ENCODE data around the gene DVL2. TPM values are rescaled to one million over a fixed set of nuclear protein-coding genes. Genes with fewer than 3 reads are reported as not detected.
"Not testable (repeated sequence)": the region's sequence is repeated elsewhere in the genome, so short reads cannot be mapped to it uniquely, and the experiment has no call there.

The DVL2 gene
- total RNA-seq, 2 donors from 2014 or later = 21.9 to 26.7 TPM

DNA sequence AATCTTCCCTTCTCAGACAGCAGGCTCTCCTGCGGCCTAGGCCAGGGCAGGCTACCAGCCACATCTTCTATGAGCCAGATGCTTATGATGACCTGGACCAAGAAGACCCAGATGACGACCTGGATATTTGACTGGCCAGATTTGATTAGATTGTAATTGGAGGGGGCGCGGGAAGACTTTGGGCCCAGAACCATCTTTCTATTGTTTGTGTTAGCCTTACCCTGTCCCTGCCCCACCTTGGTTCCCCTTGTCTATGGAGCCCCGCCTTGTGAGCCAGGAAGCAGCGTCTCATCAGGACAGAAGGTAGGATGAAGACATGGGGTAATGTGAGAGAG, 25.2 kb upstream of the DVL2 start:
- DNase-seq (ENCODE audit: low spot score) = no peak
- intact Hi-C loops (cut with DNase I) = no loop called here

DNA sequence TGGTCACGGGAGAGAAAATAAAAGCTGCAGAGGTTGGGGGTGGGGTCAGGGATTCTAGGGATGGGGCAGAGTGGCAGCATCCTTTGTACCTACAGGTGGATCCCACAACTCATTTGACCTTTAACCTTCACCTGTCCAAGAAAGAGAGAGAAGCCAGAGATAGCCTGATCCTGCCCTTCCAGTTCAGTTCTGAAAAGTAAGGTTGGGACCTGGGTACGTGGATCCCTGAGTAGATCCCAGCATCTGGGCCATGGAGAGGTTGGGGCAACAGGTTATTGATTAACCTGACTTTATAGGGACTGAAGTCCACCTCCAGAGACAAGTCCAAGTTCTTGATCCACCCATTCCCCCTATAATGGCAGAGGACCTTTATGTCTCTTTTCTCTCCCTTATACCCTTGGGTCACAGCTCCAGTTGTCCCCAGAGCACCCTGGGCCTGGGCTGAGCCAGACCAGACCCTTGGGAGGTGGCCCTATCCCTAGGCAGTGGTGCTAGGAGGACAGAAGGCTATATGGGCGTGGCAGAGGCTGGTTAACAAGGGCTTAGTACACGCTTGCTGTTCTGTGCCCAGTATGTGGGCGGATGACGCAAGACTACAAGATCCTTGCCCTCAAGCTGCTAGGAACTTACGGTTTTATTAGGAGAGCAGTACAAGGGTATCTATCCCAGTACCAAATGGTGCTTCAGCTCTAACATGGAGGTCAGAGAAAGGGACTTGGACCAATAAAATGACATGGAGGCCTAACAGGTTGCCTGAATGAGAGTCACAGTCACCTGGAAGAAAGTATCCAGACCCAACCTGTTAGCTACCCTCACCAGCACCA, 24.6 kb upstream of the DVL2 start:
- intact Hi-C loops (cut with DNase I) = no loop called here

DNA sequence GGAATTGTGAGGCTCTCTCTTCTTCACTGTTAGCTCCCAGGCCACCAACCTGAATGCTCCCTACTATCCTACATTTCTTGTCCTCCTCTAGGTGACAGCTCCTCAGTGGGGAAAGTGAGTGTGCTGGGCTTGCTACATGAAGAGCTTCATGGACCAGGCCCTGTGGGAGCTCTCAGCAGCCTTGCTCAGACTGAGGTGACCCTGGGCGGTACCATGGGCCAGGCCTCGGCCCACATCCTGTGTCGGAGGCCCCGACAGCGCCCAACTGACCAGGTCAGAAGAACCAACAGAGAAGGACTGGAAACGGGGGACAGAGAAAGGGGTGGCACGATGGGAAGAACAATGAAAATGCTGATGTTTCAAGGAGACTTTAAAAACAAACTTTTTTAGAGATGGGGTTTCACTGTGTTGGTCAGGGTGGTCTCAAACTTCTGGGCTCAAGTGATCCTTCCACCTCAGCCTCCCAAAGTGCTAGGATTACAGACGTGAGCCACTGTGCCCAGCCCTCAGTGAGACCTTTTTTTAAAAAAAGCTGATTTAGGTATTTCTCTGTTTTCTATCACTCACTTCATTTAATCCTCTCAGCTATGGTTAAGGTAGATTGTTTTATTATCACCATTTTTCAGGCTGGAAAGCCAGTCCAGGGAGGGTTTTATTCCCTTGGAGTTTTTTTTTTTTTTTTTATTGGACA, 22.6 kb upstream of the DVL2 start:
- intact Hi-C loops (cut with DNase I) = no loop called here

More for the DNA sequence above, 24.6 kb upstream of the DVL2 start:
- no peak for DNase-seq (ENCODE audit: low spot score)

DNA sequence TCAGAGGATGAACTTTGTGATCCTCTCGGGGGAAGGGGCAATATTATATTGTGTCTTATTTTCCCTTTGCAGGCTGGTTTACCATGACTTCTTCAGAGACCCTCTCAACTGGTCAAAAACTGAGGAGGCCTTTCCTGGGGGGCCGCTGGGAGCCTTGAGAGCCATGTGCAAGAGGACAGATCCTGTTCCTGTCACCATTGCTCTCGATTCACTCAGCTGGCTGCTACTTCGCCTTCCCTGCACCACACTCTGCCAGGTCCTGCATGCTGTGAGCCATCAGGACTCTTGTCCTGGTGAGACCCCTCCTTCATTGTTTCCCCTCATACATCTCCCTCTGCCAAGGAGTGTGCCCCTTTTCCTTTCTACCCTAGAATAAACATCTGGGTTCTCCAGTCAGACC, 20.2 kb upstream of the DVL2 start:
- intact Hi-C loops (cut with DNase I) = loop anchor here in 1 of 2 donors (5.0 kb wide), 1 partner anchor 93 kb away; no protein-coding TSS in a partner anchor
- no peak for DNase-seq (ENCODE audit: low spot score)

More for the DNA sequence above, 22.6 kb upstream of the DVL2 start:
- DNase-seq (ENCODE audit: low spot score) = no peak

DNA sequence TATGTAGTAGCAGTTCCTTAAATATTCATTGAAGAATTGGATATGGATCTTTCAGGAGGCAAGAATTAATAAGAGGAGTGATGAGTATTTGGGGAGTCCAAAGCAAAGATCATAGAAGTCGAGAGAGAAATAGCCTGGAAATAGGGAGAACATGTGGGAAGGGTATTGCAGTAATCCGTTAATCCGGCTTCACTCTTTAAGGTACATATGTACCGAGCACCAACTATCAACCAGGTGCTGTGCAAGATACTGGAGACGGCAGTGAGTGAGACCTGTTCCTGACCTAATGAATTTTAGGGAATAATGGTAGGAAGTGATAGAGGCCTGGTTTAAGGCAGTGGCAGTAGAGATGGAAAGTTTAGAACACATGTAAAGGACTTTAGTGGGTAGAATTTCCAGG, 18.8 kb upstream of the DVL2 start:
- intact Hi-C loops (cut with DNase I) = loop anchor here in 1 of 2 donors (5.0 kb wide), 1 partner anchor 94 kb away; no protein-coding TSS in a partner anchor
- DNase-seq (ENCODE audit: low spot score) = no peak

DNA sequence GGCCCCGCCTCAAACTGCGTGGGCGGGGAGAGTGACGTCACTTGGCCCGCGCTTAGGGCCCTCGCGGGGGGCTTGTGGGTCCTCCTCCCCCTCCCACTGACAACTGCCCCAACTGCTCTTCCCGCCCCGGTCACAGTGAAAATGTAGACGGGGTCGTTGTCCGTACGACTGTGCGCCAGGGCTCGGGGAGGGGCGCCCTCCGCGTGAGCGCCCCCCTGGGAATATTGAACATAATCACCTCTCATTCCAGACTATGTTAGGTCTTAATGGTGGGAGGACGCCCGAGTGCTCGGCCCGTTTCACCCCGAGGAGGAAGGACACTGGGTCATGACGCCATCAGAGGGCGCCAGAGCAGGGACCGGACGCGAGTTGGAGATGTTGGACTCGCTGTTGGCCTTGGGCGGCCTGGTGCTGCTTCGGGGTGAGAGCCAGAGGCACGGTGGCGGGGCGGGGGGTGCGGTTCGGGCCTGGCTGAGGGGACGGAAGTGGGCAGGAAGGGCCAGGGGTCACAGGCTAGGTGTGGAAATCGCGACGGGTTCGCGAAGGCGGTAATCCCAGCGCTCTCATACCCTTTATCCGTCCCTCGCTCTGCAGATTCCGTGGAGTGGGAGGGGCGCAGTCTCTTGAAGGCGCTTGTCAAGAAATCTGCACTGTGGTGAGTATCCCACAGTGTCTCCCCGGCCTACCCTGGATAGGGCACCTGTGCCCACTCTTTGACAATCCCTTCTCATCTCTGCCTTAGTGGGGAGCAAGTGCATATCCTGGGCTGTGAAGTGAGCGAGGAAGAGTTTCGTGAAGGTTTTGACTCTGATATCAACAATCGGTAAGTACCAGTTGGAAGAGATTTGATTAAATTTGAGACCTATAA, 18.1 kb upstream of the DVL2 start, which contains the start of gene ELP5:
TSS of gene ELP5 (plus strand) at position 40 of the 868 bp plus-strand sequence. CDS start at position 376, 336 bp downstream.
- intact Hi-C loops (cut with DNase I) = loop anchor here in 1 of 2 donors (5.0 kb wide), 1 partner anchor 95 kb away; no protein-coding TSS in a partner anchor
- DNase-seq (ENCODE audit: low spot score) = peak; percentile 99

DNA sequence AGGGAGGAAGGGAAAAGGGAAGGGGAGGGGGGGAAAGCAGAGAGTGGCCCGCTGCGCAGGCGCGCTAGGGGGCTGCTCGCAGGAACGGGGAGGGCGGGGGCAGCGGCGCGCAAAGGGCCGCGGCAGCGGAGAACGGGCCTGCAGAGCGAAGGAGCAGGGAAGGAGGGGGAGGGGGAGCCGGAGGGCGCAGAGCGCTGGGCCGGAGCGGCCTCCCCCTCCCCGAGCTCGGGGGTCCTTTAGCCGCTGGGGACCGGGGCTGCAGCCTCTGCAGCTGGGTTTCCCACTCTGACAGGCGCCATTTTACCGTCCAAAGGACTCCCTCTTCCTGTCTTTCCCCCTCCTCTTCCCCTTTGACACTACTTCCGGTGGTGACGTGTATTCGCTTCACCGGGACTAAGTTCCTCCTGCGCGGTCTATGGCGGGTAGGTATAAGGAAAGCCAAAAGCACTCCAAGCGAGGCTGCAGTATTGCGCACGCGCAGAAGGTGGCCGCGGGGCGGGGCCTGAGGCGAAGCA, 17.4 kb upstream of the DVL2 start, which contains the start of gene CTDNEP1:
TSS of gene CTDNEP1 (minus strand) at position 74 of the 515 bp plus-strand sequence. CDS start 438 bp downstream, outside the sequence.
- DNase-seq (ENCODE audit: low spot score) = peak; percentile 99
- intact Hi-C loops (cut with DNase I) = loop anchor here in 1 of 2 donors (5.0 kb wide), 1 partner anchor 96 kb away; no protein-coding TSS in a partner anchor

DNA sequence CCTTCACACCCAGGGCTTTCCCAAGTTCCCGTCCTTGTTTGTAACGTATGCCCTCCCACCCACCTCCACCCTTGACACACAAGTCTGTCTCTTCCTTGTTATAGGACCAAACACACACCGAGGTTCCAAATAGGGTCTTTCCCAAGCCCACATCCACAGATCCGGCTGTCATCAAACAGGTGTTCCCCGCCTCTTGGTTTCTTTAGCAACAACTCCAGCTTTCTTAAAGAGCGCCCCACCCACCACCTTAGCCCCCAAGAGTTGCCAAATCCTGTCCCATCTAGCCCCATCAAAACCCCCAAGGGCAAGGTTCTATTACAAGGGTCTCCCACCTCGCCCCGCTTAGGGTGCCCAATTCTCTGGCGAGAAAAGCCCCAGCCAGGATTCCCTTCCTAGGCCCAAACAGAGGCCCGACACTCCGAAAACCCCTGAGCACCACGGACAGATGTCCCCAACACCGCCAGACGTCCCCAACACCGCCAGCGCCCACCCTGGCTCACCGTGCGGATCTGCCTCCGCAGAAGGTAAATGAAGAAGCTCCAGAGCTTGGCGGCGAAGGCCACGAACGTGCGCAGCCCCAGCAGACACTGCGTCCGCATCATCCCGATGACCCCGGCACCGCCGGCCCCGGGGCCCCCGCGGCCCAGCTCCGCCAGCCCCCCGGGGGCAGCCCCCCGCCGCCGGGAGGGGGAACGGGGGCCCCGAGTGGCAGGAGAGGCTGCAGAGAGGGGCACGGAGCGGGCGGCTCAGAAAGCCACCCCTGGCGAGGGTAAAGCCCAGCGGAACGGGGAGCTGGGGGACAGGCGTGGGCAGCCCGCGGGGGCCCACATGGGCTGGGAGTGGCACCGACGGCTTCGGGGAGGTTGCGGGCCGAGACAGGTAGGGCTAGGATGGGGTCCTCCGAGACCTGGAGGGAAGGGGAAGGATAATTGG, 16.6 kb upstream of the DVL2 start:
- intact Hi-C loops (cut with DNase I) = loop anchor here in 1 of 2 donors (5.0 kb wide), 1 partner anchor 96 kb away; no protein-coding TSS in a partner anchor
- DNase-seq (ENCODE audit: low spot score) = no peak

DNA sequence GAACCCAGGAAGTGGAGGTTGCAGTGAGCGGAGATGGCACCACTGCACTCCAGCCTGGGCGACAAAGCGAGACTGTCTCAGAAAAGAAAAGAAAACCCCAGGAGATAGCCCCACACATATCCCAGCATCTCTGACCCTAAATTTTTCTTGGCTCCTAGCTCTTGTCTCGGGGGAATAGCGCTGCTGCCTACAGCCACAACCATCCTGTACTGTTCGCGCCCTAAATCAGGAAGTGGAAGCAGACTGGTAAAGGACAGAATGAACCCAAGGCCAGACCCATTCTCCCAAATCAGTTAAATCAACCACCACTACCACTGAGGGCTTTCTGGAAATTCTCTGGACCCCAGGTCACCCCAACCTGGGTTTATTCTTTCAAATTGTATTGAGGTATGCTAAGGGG, 15.5 kb upstream of the DVL2 start:
- intact Hi-C loops (cut with DNase I) = loop anchor here in 1 of 2 donors (5.0 kb wide), 1 partner anchor 97 kb away; no protein-coding TSS in a partner anchor

DNA sequence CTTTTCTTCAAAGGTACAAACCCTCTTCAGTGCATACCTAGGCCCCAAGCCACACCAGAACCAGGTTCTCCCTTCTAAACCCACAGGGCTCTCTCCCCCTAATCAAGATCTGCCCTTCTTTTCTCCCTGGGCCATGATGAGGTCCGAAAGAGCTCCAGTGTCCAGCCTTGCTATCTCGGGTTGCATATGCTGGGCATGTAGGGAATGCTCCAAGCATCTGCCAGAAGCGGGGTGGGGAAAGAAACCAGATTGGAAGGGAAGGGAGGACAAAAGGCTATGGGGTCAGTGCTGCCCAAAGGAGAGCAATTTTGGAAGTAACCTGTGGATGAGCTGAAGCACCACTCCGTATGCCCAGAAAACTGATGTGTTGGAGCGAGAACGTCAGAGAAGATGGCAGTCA, 14.9 kb upstream of the DVL2 start:
- no peak for DNase-seq (ENCODE audit: low spot score)
- intact Hi-C loops (cut with DNase I) = no loop called here

More for the DNA sequence above, 15.5 kb upstream of the DVL2 start:
- DNase-seq (ENCODE audit: low spot score) = no peak

DNA sequence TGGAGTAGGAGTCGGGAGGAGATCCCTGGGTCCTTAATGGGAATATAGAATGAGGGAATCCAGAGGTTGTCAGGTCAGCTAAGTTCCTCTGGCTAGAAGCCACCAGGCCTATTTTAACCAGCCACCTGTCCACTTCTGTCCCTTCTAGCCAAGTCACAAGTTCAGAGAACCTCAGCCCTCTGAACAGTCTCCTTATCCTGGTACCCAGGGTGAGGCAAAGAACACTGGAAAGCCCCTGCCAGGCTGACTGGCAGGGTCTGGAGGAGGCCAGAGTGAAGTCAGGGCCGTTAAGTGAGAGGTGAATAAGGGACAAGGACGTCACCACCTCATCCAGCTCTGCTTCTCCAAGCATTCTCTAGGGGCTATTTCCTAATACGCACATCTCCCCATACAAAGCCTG, 14.5 kb upstream of the DVL2 start:
- intact Hi-C loops (cut with DNase I) = no loop called here

DNA sequence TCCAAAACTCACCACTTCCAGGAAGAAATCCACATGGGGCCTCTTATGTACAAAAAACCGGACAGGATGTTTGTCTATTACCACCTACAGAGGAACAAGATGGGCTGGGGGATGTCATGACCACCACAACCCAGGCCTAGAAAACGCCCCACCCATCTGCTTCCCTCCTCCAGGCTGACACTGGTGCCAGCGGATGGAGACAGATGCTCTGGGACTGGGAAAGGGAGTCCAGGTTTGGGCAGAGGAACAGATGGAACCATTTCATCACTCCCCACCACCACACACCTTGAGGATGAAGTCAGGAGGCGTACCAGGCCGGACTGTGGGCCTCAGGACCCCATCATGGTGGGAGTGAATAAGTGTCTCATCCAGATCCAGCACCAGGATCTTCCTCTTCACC, 12.5 kb upstream of the DVL2 start:
- intact Hi-C loops (cut with DNase I) = no loop called here
- DNase-seq (ENCODE audit: low spot score) = no peak

More for the DNA sequence above, 14.5 kb upstream of the DVL2 start:
- no peak for DNase-seq (ENCODE audit: low spot score)

DNA sequence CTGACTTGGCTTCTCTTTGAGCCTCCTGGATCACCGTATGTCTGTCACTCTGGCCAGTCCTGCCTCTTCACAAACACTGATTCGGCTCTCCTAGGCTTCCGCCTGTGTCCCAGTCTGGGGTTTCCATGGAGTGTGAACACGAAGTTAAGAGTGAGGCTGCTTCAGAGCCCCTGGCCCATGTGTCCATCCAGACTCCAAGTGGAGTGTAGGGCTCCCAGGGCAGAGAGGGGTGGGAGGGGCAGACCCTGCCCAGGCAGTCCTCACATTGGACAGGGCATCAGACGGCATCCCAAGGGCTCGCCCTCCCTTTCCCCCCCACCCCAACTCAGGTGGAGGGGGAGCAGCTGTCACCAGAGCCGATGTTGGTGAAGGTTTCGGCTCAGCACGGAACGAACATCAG, 9.5 kb upstream of the DVL2 start:
- intact Hi-C loops (cut with DNase I); DNase-seq (ENCODE audit: low spot score): not testable (repeated sequence)

DNA sequence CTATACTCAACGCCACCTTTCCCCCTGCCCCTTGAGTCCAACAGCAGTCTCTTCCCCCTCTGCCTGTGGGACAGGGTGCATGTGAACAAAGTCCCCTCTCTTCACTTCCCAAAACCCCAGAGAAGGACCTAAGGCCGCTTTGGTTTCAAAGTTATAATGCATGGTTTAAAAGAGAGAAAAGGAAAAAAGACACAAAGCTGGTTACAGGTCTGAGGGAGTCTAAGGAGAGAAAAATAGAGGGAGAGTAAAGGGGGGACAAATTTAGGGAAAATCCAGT, 9.1 kb upstream of the DVL2 start:
- intact Hi-C loops (cut with DNase I) = no loop called here

DNA sequence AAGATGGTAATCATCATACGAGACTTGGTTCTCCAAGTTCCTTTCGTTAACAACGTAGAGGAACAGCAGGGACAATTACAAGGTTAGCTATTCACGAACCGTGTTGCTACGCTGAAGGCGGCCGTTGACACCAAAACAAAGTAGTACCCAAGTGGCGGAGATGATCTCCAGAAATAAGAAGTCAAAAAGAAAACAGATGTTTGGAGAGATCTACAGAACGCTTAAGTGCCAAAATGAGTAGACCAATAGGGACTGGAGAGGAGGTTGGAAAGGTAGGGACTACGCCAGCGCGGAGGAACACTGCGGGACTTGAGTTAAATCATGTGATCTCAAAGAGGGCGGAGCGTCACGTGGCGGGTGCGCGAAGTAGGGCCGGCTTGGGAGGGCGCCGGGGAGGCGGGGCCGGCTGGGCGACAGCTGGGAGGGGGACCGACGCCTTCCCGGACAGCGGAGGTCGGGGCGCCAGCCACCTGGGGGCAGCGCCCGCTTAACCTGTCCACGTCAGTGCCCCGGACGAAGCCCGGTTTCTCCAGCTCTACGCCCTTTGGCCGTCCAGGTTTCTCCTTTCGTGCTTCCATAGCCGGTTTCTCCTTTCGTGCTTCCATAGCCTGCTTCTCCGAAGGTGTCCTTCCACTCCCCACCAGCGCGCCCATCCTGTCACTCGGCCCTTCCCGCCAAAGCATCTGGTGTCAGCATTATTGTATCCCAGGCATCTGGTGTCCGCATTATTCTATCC, 8.6 kb upstream of the DVL2 start:
- DNase-seq (ENCODE audit: low spot score) = peak; percentile 99
- intact Hi-C loops (cut with DNase I) = no loop called here

More for the DNA sequence above, 9.1 kb upstream of the DVL2 start:
- no peak for DNase-seq (ENCODE audit: low spot score)

DNA sequence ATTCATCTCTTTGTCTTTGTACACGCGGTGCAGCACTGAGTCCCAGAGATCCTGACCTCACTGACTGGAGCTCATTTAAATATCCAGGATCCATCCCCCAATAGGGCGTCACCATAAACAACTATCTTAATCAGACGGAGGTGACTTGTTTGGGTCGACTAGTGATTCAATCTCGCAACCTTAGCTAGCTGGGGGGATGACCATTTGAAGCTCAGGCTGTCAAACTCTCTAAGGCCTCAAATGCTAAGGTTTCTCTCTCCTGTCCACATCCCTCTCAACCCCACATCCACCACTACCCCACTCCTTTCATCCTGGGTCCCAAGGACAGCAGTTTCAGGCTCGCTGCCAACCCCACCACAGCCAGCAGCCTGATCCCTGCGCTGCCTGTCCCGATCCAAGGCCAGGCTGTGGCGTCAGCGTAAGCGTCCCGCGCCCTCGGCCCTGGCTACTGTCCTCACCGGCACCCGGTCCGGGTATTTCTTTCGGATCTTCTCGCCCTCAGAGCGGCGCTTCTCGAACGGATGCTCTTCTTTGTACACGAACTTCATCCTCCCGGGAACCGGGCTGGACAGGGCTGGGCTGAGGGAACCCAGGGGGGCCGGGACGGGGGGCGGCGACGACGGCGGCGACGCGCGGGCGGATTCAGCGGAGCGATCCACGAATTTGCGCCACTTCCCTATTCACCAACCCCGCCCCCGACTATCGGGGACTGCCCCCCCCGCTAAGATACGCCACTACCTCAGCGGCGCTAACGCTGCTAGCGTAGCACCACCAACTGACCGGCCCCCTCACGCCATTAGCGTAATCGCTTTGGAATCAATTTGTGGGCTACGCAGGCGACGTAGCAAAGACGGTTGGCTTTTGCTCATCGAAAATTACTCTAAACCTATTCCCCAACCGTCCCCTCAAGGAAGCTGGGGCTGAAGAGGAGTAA, 7.7 kb upstream of the DVL2 start, which contains the start of gene GABARAP:
TSS of gene GABARAP (minus strand) at position 667 of the 934 bp plus-strand sequence. CDS start at position 548, 119 bp downstream.
- DNase-seq (ENCODE audit: low spot score) = peak; percentile 99
- intact Hi-C loops (cut with DNase I) = no loop called here

All from posterior vena cava (tissue), 2 donors.